ENCODE measurements around the gene CADM3.

DNA sequence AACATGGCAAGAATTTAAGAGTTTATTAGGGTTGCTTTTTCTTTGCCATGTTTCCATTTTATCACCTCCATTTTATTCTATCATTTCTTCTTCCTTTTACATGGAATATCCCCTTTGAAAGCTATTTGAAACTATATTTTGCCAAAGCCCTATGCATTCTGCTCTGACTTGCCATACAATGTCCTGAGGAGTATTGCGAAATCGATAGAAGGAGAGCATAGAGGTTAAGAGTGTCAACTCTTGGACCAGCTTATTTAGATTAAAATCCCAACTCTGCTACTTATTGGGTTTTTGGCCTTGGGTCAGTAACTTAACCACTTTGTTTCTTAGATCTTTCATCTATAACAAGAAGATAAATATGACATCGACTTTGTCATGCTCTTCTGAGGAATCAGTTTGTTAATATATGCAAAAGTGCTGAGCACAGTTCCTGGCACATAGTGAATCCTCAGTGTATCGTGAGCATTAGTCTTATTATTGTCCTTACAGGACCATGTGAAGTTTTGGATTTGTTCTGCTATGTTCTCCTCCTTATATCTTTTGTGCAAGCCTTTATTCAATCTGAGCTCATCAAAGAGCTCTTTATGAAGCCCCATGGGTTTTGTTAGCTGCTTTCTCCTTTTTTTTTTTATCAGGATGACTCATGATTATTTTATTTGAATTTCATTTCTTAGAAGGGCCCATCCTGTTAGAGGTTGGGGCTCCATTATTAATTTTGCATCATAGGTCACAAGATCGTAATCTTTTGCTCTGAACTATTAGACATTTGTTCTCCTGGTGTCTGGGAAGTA is 50.9 kb downstream of the CADM3 start:
- TF ChIP-seq, protein P1, sequence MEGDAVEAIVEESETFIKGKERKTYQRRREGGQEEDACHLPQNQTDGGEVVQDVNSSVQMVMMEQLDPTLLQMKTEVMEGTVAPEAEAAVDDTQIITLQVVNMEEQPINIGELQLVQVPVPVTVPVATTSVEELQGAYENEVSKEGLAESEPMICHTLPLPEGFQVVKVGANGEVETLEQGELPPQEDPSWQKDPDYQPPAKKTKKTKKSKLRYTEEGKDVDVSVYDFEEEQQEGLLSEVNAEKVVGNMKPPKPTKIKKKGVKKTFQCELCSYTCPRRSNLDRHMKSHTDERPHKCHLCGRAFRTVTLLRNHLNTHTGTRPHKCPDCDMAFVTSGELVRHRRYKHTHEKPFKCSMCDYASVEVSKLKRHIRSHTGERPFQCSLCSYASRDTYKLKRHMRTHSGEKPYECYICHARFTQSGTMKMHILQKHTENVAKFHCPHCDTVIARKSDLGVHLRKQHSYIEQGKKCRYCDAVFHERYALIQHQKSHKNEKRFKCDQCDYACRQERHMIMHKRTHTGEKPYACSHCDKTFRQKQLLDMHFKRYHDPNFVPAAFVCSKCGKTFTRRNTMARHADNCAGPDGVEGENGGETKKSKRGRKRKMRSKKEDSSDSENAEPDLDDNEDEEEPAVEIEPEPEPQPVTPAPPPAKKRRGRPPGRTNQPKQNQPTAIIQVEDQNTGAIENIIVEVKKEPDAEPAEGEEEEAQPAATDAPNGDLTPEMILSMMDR (conservative IDR thresholded peaks at IDR 0.05 in 1 of 2, IDR thresholded peaks at IDR 0.05 in 1 of 2; ENCODE audit: extremely low read depth in 1 of 2, insufficient read depth in 1 of 2, low read depth in 1 of 2, low read length in 2 of 2), result no peak
- no peak for TF ChIP-seq EZH2 (IDR thresholded peaks at IDR 0.05; ENCODE audit: borderline replicate concordance, low read length)
